ENCODE measurements around the gene MEGF8. TPM values are rescaled to one million over a fixed set of nuclear protein-coding genes. Genes with fewer than 3 reads are reported as not detected.

MEGF8 gene
- total and polyA plus RNA-seq, 2 experiments from 2014 or later = 5.4 to 26.6 TPM

GRCh38 chr19:42360787-42361544, 35.5 kb downstream of the MEGF8 start:
- in situ Hi-C loops (cut with MboI) = no loop called here
- no peak for TF ChIP-seq EZH2 (IDR thresholded peaks at IDR 0.05; ENCODE audit: insufficient read depth, poor library complexity, severe bottlenecking)
- TF ChIP-seq EZH2phosphoT487 (IDR thresholded peaks at IDR 0.05; ENCODE audit: insufficient read depth, low read depth) = no peak
- 82 to 87% methylated on average over 16 of the region's 16 CpGs for WGBS, 2 experiments (ENCODE audit: low coverage in 1 of 2, low lambda C conversion rate in 2 of 2, missing lambda C conversion rate in 2 of 2)

GRCh38 chr19:42361545-42361910, 36.1 kb downstream of the MEGF8 start:
- WGBS, 2 experiments (ENCODE audit: low coverage in 1 of 2, low lambda C conversion rate in 2 of 2, missing lambda C conversion rate in 2 of 2) = 77 to 85% methylated on average over 4 to 7 of the region's 7 CpGs
- H3K27me3 ChIP-seq (replicated peaks; ENCODE audit: insufficient read depth) = no peaks in the 10 kb centered on the region
- no peaks in the 10 kb centered on the region for H3F3A ChIP-seq (ENCODE audit: insufficient read depth)

More at GRCh38 chr19:42360787-42361544, 35.5 kb downstream of the MEGF8 start:
- H3K4me3 ChIP-seq = no peak overlapping the region
- no peaks in the 10 kb centered on the region for H4K20me1 ChIP-seq (ENCODE audit: insufficient read depth)
- no peaks in the 10 kb centered on the region for H3K36me3 ChIP-seq (ENCODE audit: low read depth)
- no peak for DNase-seq
- H3F3A ChIP-seq (ENCODE audit: insufficient read depth) = no peaks in the 10 kb centered on the region
- no peaks in the 10 kb centered on the region for H3K79me2 ChIP-seq (ENCODE audit: insufficient read depth)
- H3K4me1 ChIP-seq (ENCODE audit: insufficient read depth) = no peaks in the 10 kb centered on the region
- H3K27ac ChIP-seq = no peak overlapping the region
- H3K9ac ChIP-seq = no peak overlapping the region
- H3K27me3 ChIP-seq (replicated peaks; ENCODE audit: insufficient read depth) = no peaks in the 10 kb centered on the region
- H3K9me3 ChIP-seq (ENCODE audit: low read depth) = no peaks in the 10 kb centered on the region
- no peak overlapping the region for H3K4me2 ChIP-seq (ENCODE audit: unreplicated experiment)
- no peaks in the 10 kb centered on the region for H3K9me2 ChIP-seq (ENCODE audit: insufficient read depth)
- H2AFZ ChIP-seq = no peak overlapping the region

GRCh38 chr19:42362342-42362741, 36.9 kb downstream of the MEGF8 start:
- Histone ChIP-seq H2AFZ (no peak overlapping the region), H3K9ac (no peak overlapping the region), H3K27me3 (replicated peaks; ENCODE audit: insufficient read depth) (no peaks in the 10 kb centered on the region), H4K20me1 (ENCODE audit: insufficient read depth) (no peaks in the 10 kb centered on the region), H3K9me3 (ENCODE audit: low read depth) (no peaks in the 10 kb centered on the region), H3K4me1 (ENCODE audit: insufficient read depth) (no peaks in the 10 kb centered on the region), H3K79me2 (ENCODE audit: insufficient read depth) (no peaks in the 10 kb centered on the region), H3F3A (ENCODE audit: insufficient read depth) (no peaks in the 10 kb centered on the region), H3K36me3 (ENCODE audit: low read depth) (no peaks in the 10 kb centered on the region), H3K4me2 (ENCODE audit: unreplicated experiment) (no peak overlapping the region), H3K9me2 (ENCODE audit: insufficient read depth) (no peaks in the 10 kb centered on the region), H3K27ac (no peak overlapping the region), H3K4me3 (no peak overlapping the region)
- TF ChIP-seq EZH2 (IDR thresholded peaks at IDR 0.05; ENCODE audit: insufficient read depth, poor library complexity, severe bottlenecking) (no peak), EZH2phosphoT487 (IDR thresholded peaks at IDR 0.05; ENCODE audit: insufficient read depth, low read depth) (no peak)
- WGBS, 2 experiments (ENCODE audit: low coverage in 1 of 2, low lambda C conversion rate in 2 of 2, missing lambda C conversion rate in 2 of 2) = 97 to 98% methylated on average over 13 to 14 of the region's 14 CpGs
- in situ Hi-C loops (cut with MboI) = no loop called here
- DNase-seq = no peak

More at GRCh38 chr19:42361545-42361910, 36.1 kb downstream of the MEGF8 start:
- TF ChIP-seq EZH2phosphoT487 (IDR thresholded peaks at IDR 0.05; ENCODE audit: insufficient read depth, low read depth) (no peak), EZH2 (IDR thresholded peaks at IDR 0.05; ENCODE audit: insufficient read depth, poor library complexity, severe bottlenecking) (no peak)
- DNase-seq = no peak
- no peak overlapping the region for H3K4me2 ChIP-seq (ENCODE audit: unreplicated experiment)
- in situ Hi-C loops (cut with MboI) = no loop called here
- no peaks in the 10 kb centered on the region for H3K9me2 ChIP-seq (ENCODE audit: insufficient read depth)
- no peaks in the 10 kb centered on the region for H4K20me1 ChIP-seq (ENCODE audit: insufficient read depth)
- no peak overlapping the region for H3K4me3 ChIP-seq
- no peaks in the 10 kb centered on the region for H3K4me1 ChIP-seq (ENCODE audit: insufficient read depth)
- H2AFZ ChIP-seq = no peak overlapping the region
- no peaks in the 10 kb centered on the region for H3K79me2 ChIP-seq (ENCODE audit: insufficient read depth)
- H3K36me3 ChIP-seq (ENCODE audit: low read depth) = no peaks in the 10 kb centered on the region
- H3K9ac ChIP-seq = no peak overlapping the region
- no peak overlapping the region for H3K27ac ChIP-seq
- H3K9me3 ChIP-seq (ENCODE audit: low read depth) = no peaks in the 10 kb centered on the region

DNA sequence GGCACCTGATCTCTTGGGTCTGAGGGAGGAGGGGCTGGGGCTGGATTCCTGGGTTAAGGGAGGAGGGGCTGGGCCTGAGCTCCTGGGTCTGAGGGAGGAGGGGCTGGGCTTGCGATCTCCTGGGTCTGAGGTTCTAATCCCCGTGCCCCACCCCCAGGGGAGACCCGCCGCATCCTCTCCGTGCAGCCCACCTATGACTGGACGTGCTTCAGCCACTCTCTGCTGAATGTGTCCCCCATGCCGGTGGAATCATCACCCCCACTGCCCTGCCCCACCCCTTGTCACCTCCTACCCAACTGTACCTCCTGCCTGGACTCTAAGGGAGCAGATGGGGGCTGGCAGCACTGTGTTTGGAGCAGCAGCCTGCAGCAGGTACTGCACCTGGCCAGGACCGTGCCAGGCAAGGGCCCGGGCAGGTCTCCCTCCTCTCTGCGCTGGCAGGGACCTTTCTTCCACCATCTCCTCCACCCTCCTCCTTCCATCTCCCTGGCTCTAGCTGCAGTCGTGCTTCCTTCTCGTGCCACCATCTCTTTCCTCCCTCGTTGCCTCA, 37.5 kb downstream of the MEGF8 start:
- Histone ChIP-seq H3K4me1 (ENCODE audit: insufficient read depth) (no peaks in the 10 kb centered on the region), H3K27ac (no peak overlapping the region), H3K27me3 (replicated peaks; ENCODE audit: insufficient read depth) (no peaks in the 10 kb centered on the region), H3F3A (ENCODE audit: insufficient read depth) (no peaks in the 10 kb centered on the region), H3K36me3 (ENCODE audit: low read depth) (no peaks in the 10 kb centered on the region), H3K9ac (no peak overlapping the region), H3K9me2 (ENCODE audit: insufficient read depth) (no peaks in the 10 kb centered on the region), H4K20me1 (ENCODE audit: insufficient read depth) (no peaks in the 10 kb centered on the region), H3K4me3 (no peak overlapping the region), H3K79me2 (ENCODE audit: insufficient read depth) (no peaks in the 10 kb centered on the region), H2AFZ (no peak overlapping the region), H3K4me2 (ENCODE audit: unreplicated experiment) (no peak overlapping the region), H3K9me3 (ENCODE audit: low read depth) (no peaks in the 10 kb centered on the region)
- DNase-seq = no peak
- TF ChIP-seq EZH2 (IDR thresholded peaks at IDR 0.05; ENCODE audit: insufficient read depth, poor library complexity, severe bottlenecking) = no peak
- TF ChIP-seq EZH2phosphoT487 (IDR thresholded peaks at IDR 0.05; ENCODE audit: insufficient read depth, low read depth) = no peak
- in situ Hi-C loops (cut with MboI) = no loop called here
- WGBS, 2 experiments (ENCODE audit: low coverage in 1 of 2, low lambda C conversion rate in 2 of 2, missing lambda C conversion rate in 2 of 2) = 92 to 99% methylated on average over 8 to 13 of the region's 13 CpGs
